AG10803 (cell line): ENCODE measurements around the gene PSRC1.
"Not testable (repeated sequence)": the region's sequence is repeated elsewhere in the genome, so short reads cannot be mapped to it uniquely, and the experiment has no call there.

Source experiments
- DNase-seq: peaks from one replicate; pipeline ENCODE4 v3.0.0; 2010; ENCODE audit warnings: low read depth
- H3K4me3 ChIP-seq: 2 replicates; pipeline ENCODE4 v1.5.1; 2011; ENCODE audit warnings: mild to moderate bottlenecking, low read length, control low read depth
- CTCF ChIP-seq: conservative IDR thresholded peaks from 2 replicates; pipeline ENCODE4 v1.5.1; 2011; ENCODE audit warnings: mild to moderate bottlenecking, low read length, control low read depth, inconsistent platforms

The PSRC1 gene

GRCh38 chr1:109295712-109296415, 12.9 kb upstream of the PSRC1 start:
- TF ChIP-seq CTCF: no peak
- DNase-seq: peak; percentile 12
- no peak overlapping the region for H3K4me3 ChIP-seq

DNA sequence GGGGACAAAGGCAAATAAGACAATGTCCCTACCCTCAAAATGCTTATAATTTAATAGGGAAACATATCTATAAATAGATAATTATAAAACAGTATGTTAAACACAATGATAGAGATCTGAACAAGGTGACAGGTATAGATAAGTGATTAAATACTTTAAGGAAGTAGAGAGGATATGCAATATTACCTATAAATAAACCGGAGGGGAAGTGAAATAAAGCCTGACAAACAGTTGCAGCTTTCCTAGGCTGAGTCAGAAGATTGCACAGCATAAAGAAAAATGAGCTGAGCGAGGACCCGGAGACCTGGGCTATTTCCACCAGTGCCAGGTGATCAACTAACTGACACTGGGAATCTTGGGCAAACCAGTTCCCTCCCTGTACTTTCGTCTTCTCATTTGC, 11.5 kb upstream of the PSRC1 start:
- no peak for DNase-seq
- TF ChIP-seq CTCF: no peak
- H3K4me3 ChIP-seq: no peak overlapping the region

GRCh38 chr1:109293026-109293425, 10.1 kb upstream of the PSRC1 start:
- no peak for DNase-seq
- H3K4me3 ChIP-seq: no peak overlapping the region
- no peak for TF ChIP-seq CTCF

DNA sequence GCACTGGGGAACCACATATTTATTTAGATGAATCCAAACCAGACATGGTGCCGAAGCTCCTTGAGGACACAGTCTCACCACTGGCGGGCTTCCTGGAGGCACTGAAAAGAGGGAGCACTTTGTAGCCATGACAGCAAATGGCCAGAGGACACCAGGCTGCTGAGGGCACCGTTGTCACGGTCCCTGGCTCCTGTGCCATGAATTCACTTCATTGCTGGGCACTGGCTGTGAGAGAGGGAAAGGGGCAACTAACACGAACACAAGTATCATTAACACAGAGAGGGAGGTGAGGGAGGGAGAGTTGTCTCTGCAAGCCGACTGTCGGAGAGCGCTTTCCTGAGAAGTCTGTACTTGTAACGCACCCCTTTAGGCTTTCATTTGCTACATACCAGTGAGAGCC, 9.4 kb upstream of the PSRC1 start:
- no peak for TF ChIP-seq CTCF
- DNase-seq: no peak
- no peak overlapping the region for H3K4me3 ChIP-seq

DNA sequence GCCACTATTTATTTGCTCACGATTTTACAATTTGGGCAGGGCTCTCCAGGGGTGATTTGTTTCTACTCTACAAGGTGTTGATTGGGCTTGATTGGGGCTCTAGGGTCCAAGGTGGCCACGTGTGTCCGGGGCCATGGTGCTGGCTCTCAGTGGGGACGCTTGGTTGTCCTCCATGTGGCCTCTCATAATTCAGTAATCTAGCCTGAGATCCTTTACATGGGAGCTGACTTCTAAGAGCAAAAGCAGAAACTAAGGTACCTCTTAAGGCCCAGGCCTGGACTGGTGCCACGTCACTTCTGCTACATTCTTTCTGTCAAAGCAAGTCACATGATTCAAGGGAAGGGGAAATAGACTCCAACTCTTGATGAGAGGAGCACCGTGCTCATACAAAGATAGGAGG, 8.1 kb upstream of the PSRC1 start:
- H3K4me3 ChIP-seq: no peak overlapping the region
- no peak for TF ChIP-seq CTCF
- DNase-seq: no peak

DNA sequence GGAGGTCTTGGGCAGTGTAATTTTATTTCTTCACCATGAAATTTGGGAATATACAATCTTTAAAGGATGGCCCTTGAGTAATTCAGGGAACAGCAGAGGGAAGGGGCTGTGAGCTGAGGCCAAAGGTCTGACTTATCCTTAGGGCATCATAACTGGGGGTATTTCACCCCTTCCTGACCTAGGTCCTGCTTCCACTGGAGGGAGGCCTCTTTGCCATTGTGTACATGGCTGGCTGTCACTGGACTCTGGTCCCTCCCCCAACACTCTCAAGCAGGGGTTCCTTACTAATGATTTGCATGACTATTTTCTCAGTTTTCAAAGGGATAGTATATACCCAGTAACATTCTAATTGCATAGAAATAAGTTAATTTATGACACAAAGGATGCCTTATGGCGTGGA, 7.2 kb upstream of the PSRC1 start:
- H3K4me3 ChIP-seq: no peak overlapping the region
- no peak for TF ChIP-seq CTCF
- no peak for DNase-seq

GRCh38 chr1:109286762-109287161, 3.8 kb upstream of the PSRC1 start:
- not testable (repeated sequence) for H3K4me3 ChIP-seq, DNase-seq
